Measurements from ENCODE around the gene OR10A6.

- TF ChIP-seq EP300 (IDR thresholded peaks at IDR 0.05) = no peak
- no peak for TF ChIP-seq CTCF (IDR thresholded peaks at IDR 0.05)
- no peak for TF ChIP-seq POLR2A (IDR thresholded peaks at IDR 0.05)
Measured at GRCh38 chr11:7899418-7899817, 31.6 kb downstream of the OR10A6 start.
